IMR-90 (cell line): Measurements from ENCODE around the gene TCF12. TPM values are rescaled to one million over a fixed set of nuclear protein-coding genes. Genes with fewer than 3 reads are reported as not detected.

Source experiments
- ATAC-seq: fragments of 200-7000 bp; cut with Tn5 transposase; 2 replicates; pipeline ENCODE4 v1.9.1; 2020; ENCODE audit warnings: low read depth, mild to moderate bottlenecking, moderate library complexity
- BruUV-seq: library from RNA; stranded (reverse); fragments of 400-500 nt; replicated peaks from 2 replicates; lab custom pipeline; 2021; lab: Mats Ljungman, UMichigan
- CTCF ChIA-PET: fragments of 300-600 bp; formaldehyde crosslinking; extraction: SDS; loops from one replicate; lab custom pipeline; 2021; ENCODE audit warnings: antibody characterized with exemption; lab: Yijun Ruan, JAX
- POLR2A ChIA-PET: fragments of 300-600 bp; sonication (Branson Sonifier 250); formaldehyde crosslinking; loops from one replicate; lab custom pipeline; 2022; ENCODE audit warnings: antibody characterized with exemption; ENCODE audit not compliant: unreplicated experiment; lab: Charles Lee
- DNase-seq: peaks from one replicate; pipeline ENCODE4 v3.0.0; 2013
- H2AFZ ChIP-seq: replicated peaks from 2 replicates; pipeline ENCODE3; 2013; ENCODE audit warnings: low read length, mild to moderate bottlenecking; ENCODE audit not compliant: poor library complexity
- H2AK5ac ChIP-seq: 2 replicates; pipeline ENCODE4 v1.6.1; 2013; ENCODE audit warnings: low read depth, low read length, inconsistent platforms
- H2AK9ac ChIP-seq: replicated peaks from 2 replicates; pipeline ENCODE3; 2013; ENCODE audit warnings: mild to moderate bottlenecking, low read depth, low read length, moderate library complexity; ENCODE audit not compliant: poor library complexity
- H2BK120ac ChIP-seq: 2 replicates; pipeline ENCODE4 v1.6.1; 2013; ENCODE audit warnings: low read depth, low read length, inconsistent platforms
- H2BK15ac ChIP-seq: 3 replicates; pipeline ENCODE4 v1.6.1; 2013; ENCODE audit warnings: low read depth, low read length, inconsistent platforms
- H2BK20ac ChIP-seq: 2 replicates; pipeline ENCODE4 v1.6.1; 2013; ENCODE audit warnings: low read depth, mild to moderate bottlenecking, inconsistent platforms, low read length, moderate library complexity
- H2BK5ac ChIP-seq: 2 replicates; pipeline ENCODE4 v1.6.1; 2013; ENCODE audit warnings: mild to moderate bottlenecking, low read depth, low read length, inconsistent platforms; ENCODE audit not compliant: poor library complexity, severe bottlenecking
- H3K14ac ChIP-seq: replicated peaks from 2 replicates; pipeline ENCODE4 v1.6.1; 2013; ENCODE audit warnings: low read depth, low read length, inconsistent platforms
- H3K18ac ChIP-seq: 2 replicates; pipeline ENCODE4 v1.6.1; 2013; ENCODE audit warnings: low read depth, low read length, control low read depth
- H3K23ac ChIP-seq: 2 replicates; pipeline ENCODE4 v1.6.1; 2013; ENCODE audit warnings: low read depth, low read length, inconsistent platforms
- H3K27ac ChIP-seq: 2 replicates; pipeline ENCODE4 v1.5.1; 2013; ENCODE audit warnings: mild to moderate bottlenecking, control low read depth, low read length; ENCODE audit not compliant: insufficient read depth
- H3K27me3 ChIP-seq: 2 replicates; pipeline ENCODE4 v1.6.1; 2013; ENCODE audit warnings: low read length; ENCODE audit not compliant: control insufficient read depth, insufficient read depth
- H3K36me3 ChIP-seq: 2 replicates; pipeline ENCODE4 v1.6.1; 2013; ENCODE audit warnings: low read length, mixed read lengths; ENCODE audit not compliant: control insufficient read depth, insufficient read depth
- H3K4ac ChIP-seq: 2 replicates; pipeline ENCODE4 v1.6.1; 2013; ENCODE audit warnings: low read depth, low read length, inconsistent platforms
- H3K4me1 ChIP-seq: 2 replicates; pipeline ENCODE4 v1.6.1; 2013; ENCODE audit warnings: low read length, mixed read lengths; ENCODE audit not compliant: control insufficient read depth, insufficient read depth
- H3K4me2 ChIP-seq: 2 replicates; pipeline ENCODE4 v1.6.1; 2013; ENCODE audit warnings: low read depth, mild to moderate bottlenecking, control low read depth, low read length, moderate library complexity
- H3K4me3 ChIP-seq: 2 replicates; pipeline ENCODE4 v1.5.1; 2013; ENCODE audit warnings: low read depth, mild to moderate bottlenecking, control low read depth, low read length, moderate library complexity; ENCODE audit not compliant: insufficient read depth
- H3K56ac ChIP-seq: 2 replicates; pipeline ENCODE4 v1.6.1; 2013; ENCODE audit warnings: low read length, inconsistent platforms; ENCODE audit not compliant: insufficient read depth; ENCODE audit errors: extremely low read depth
- H3K79me1 ChIP-seq, 2 experiments: 2 replicates each; pipeline ENCODE4 v1.6.1; 2013; ENCODE audit warnings: low read length in 2 of 2, inconsistent platforms in 1 of 2, low read depth in 1 of 2
- H3K9ac ChIP-seq: 2 replicates; pipeline ENCODE4 v1.6.1; 2013; ENCODE audit warnings: low read depth, low read length, control low read depth
- H3K9me1 ChIP-seq: 2 replicates; pipeline ENCODE4 v1.6.1; 2013; ENCODE audit warnings: low read length, inconsistent platforms; ENCODE audit not compliant: insufficient read depth
- H3K9me3 ChIP-seq: 2 replicates; pipeline ENCODE4 v1.6.1; 2013; ENCODE audit warnings: low read length; ENCODE audit not compliant: control insufficient read depth, insufficient read depth
- H4K20me1 ChIP-seq: 2 replicates; pipeline ENCODE4 v1.6.1; 2013; ENCODE audit warnings: low read length, inconsistent platforms; ENCODE audit not compliant: insufficient read depth
- H4K5ac ChIP-seq: 2 replicates; pipeline ENCODE4 v1.6.1; 2013; ENCODE audit warnings: mild to moderate bottlenecking, low read depth, low read length, control low read depth
- H4K8ac ChIP-seq, 2 experiments: 2 replicates each; pipeline ENCODE4 v1.6.1; 2013; ENCODE audit warnings: low read depth in 2 of 2, low read length in 2 of 2, control low read depth in 1 of 2, inconsistent platforms in 1 of 2
- H4K91ac ChIP-seq: 2 replicates; pipeline ENCODE4 v1.6.1; 2013; ENCODE audit warnings: low read depth, low read length, inconsistent platforms; ENCODE audit not compliant: insufficient read depth
- BHLHE40 ChIP-seq: fragments of 150-350 bp; IDR thresholded peaks from 2 replicates; pipeline ENCODE4 v1.6.1; 2016; ENCODE audit warnings: mild to moderate bottlenecking, low read depth, low read length
- FOS ChIP-seq: fragments of 150-350 bp; IDR thresholded peaks from 2 replicates; pipeline ENCODE4 v1.6.1; 2016; ENCODE audit warnings: low read depth, low read length
- MAFK ChIP-seq: IDR thresholded peaks from 2 replicates; pipeline ENCODE4 v1.6.1; 2012; ENCODE audit warnings: low read depth, low read length, improper control_type of control experiment
- MXI1 ChIP-seq: IDR thresholded peaks from 2 replicates; pipeline ENCODE4 v1.6.1; 2012; ENCODE audit warnings: low read depth, mild to moderate bottlenecking, low read length, moderate library complexity, borderline replicate concordance
- RAD21 ChIP-seq: IDR thresholded peaks from 2 replicates; pipeline ENCODE4 v1.6.1; 2012; ENCODE audit warnings: low read length, improper control_type of control experiment
- RFX5 ChIP-seq: IDR thresholded peaks from 2 replicates; pipeline ENCODE4 v1.8.0; 2012; ENCODE audit warnings: low read depth, mild to moderate bottlenecking, low read length, moderate library complexity
- WGBS, 2 experiments: methylation state at CpG; one replicate each; pipeline versions ENCODE4 v1.1.5 to v1.1.7; 2013; ENCODE audit warnings: missing lambda C conversion rate in 2 of 2; ENCODE audit not compliant: insufficient read length in 1 of 2; ENCODE audit errors: extremely low coverage in 2 of 2; 5-methylcytosine and 5-hydroxymethylcytosine counted together
- dilution Hi-C: fragments of 300-500 bp; cut with HindIII; formaldehyde crosslinking; loops from one replicate; pipeline ENCODE4 v1.14.3; 2018; ENCODE audit warnings: low sequenced_read_pairs; ENCODE audit not compliant: unreplicated experiment
- in situ Hi-C: fragments of 300-500 bp; cut with MboI; formaldehyde crosslinking; loops from 3 replicates; pipeline ENCODE4 v1.14.3; 2019; ENCODE audit warnings: low sequenced_read_pairs, inconsistent platforms, mixed read lengths
- intact Hi-C: fragments of 100-400 bp; cut with micrococcal nuclease; formaldehyde crosslinking; loops from 2 replicates; pipeline ENCODE4 v1.10.0; 2022
- polyA plus RNA-seq, 3 experiments: library from polyadenylated mRNA; depleted of rRNA; stranded (reverse); fragments of >200 nt; gene quantifications; 2 replicates each; pipeline ENCODE4 v1.2.3, GENCODE V29; 2012; ENCODE audit warnings: low replicate concordance in 1 of 3
- total RNA-seq: library from RNA; depleted of rRNA; stranded (reverse); fragments of >200 nt; gene quantifications from 2 replicates; pipeline ENCODE4 v1.2.3, GENCODE V29; 2012
- TF ChIP-seq, protein P1 (sequence below): fragments of 150-350 bp; IDR thresholded peaks from 2 replicates; pipeline ENCODE4 v1.6.1; 2017; ENCODE audit warnings: mild to moderate bottlenecking, antibody characterized with exemption, low read length, low read depth

Gene TCF12
- total and polyA plus RNA-seq, 2 of the 4 experiments (the other 2 are of a cell fraction) = 79.4 to 160 TPM

DNA sequence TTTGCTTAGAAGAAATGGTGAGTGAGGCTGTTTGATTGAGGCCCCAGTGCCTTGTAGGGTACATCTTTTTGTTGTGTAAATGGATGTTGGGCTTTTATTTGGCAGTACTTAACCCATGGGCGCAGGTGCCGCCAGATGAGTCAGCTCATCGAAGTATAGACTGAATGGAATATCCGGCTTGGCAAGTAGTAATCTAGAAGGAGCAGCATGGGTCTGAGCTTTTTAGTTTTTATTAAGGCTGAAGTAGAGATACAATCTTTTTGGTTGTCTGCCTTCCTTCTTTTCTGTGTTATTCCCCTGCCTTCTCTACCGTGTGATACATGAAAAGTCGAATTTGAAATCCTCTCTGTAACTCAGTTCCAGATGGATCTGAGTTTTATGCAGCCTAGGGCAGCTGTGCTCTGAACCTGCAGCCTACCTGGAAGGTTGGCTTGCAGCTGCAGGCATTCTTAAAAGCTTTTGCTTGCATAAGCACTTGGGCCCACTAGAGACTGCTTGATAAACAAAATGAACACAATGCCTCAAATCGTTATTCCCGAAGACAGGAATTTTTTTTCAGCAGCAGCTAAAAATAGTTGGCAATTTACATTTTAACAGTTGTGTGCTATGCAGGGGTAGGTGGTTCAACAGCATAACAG, 280.3 kb downstream of the TCF12 start:
- ChIA-PET POLR2A (no interaction called here), CTCF (interaction anchor here (1.4 kb wide), 1 partner anchor 8 kb away, joined by 6 read pairs; no protein-coding TSS in a partner anchor)
- Histone ChIP-seq H3K4me2 (no peak overlapping the region), H3K4me3 (no peak overlapping the region), H3K9ac (no peak overlapping the region), H2AK5ac (no peak overlapping the region), H3K9me3 (no peaks in the 10 kb centered on the region), H3K4ac (no peak overlapping the region), H4K5ac (no peak overlapping the region), H2AK9ac (no peak overlapping the region), H3K79me1 (peaks cover 18 to 45% of the 10 kb centered on the region in 2 experiments), H2BK15ac (no peak overlapping the region), H3K23ac (no peak overlapping the region), H3K18ac (no peak overlapping the region), H3K36me3 (no peaks in the 10 kb centered on the region), H3K9me1 (no peaks in the 10 kb centered on the region), H4K91ac (no peak overlapping the region), H4K20me1 (no peaks in the 10 kb centered on the region), H4K8ac (no peak overlapping the region), H3K4me1 (peaks cover 2% of the 10 kb centered on the region; the same call in 1 of the 2 replicates), H2BK20ac (no peak overlapping the region), H3K27ac (no peak overlapping the region), H3K14ac (no peak overlapping the region), H2BK5ac (no peak overlapping the region), H3K27me3 (no peaks in the 10 kb centered on the region), H2AFZ (no peak overlapping the region), H2BK120ac (no peak overlapping the region), H3K56ac (no peak overlapping the region)
- DNase-seq (no peak), ATAC-seq (no peak)
- dilution Hi-C loops = no loop called here
- no CpG with 5 or more reads among the region's 8 CpGs for WGBS, 2 experiments
- in situ Hi-C loops = no loop called here
- intact Hi-C loops = no loop called here
- TF ChIP-seq, protein P1, sequence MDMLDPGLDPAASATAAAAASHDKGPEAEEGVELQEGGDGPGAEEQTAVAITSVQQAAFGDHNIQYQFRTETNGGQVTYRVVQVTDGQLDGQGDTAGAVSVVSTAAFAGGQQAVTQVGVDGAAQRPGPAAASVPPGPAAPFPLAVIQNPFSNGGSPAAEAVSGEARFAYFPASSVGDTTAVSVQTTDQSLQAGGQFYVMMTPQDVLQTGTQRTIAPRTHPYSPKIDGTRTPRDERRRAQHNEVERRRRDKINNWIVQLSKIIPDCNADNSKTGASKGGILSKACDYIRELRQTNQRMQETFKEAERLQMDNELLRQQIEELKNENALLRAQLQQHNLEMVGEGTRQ = no peak
- TF ChIP-seq RFX5 (no peak), MAFK (no peak), BHLHE40 (no peak), FOS (no peak), MXI1 (no peak), RAD21 (no peak)
- BruUV-seq = no TSS peak
